ENCODE measurements around the gene FAM24B. TPM values are rescaled to one million over a fixed set of nuclear protein-coding genes. Genes with fewer than 3 reads are reported as not detected.

Gene FAM24B
- total and polyA plus RNA-seq, 7 donors, result 0.46 to 1.1 (median 0.93) TPM; not detected in 1

- Histone ChIP-seq H3K27ac (no peak overlapping the region), H3K27me3 (ENCODE audit: insufficient read depth in 3 of 3, low read length in 2 of 3) (no peaks in the 10 kb centered on the region), H3K4me3 (no peak overlapping the region), H3K9me3 (no peaks in the 10 kb centered on the region), H3K36me3 (ENCODE audit: insufficient read depth in 1 of 2, low read depth in 1 of 2) (no peaks in the 10 kb centered on the region), H3K4me1 (no peaks in the 10 kb centered on the region)
- WGBS, 3 donors, result 96 to 100% (median 97%) methylated on average over 1 of the region's 1 CpG
- no peak for ATAC-seq
- DNase-seq, result no peak
- TF ChIP-seq CTCF (IDR thresholded peaks at IDR 0.05), result no peak
- intact Hi-C loops (cut with DNase I), result no loop called here
Measured at GRCh38 chr10:122853665-122854313, 25.6 kb downstream of the FAM24B start.

GRCh38 chr10:122852261-122852660 is 27.1 kb downstream of the FAM24B start:
- intact Hi-C loops (cut with DNase I), result no loop called here
- TF ChIP-seq CTCF (IDR thresholded peaks at IDR 0.05), result no peak
- DNase-seq (no peak), ATAC-seq (no peak)
- Histone ChIP-seq H3K27ac (no peak overlapping the region), H3K9me3 (no peaks in the 10 kb centered on the region), H3K4me1 (no peaks in the 10 kb centered on the region), H3K36me3 (ENCODE audit: insufficient read depth in 1 of 2, low read depth in 1 of 2) (no peaks in the 10 kb centered on the region), H3K4me3 (no peak overlapping the region), H3K27me3 (ENCODE audit: insufficient read depth in 3 of 3, low read length in 2 of 3) (no peaks in the 10 kb centered on the region)
- WGBS, 3 donors, result 95 to 99% (median 97%) methylated on average over 2 of the region's 2 CpGs

GRCh38 chr10:122850705-122851640 is 28.4 kb downstream of the FAM24B start:
- Histone ChIP-seq H3K27me3 (ENCODE audit: insufficient read depth in 3 of 3, low read length in 2 of 3) (no peaks in the 10 kb centered on the region), H3K27ac (no peak overlapping the region), H3K4me3 (no peak overlapping the region), H3K9me3 (no peaks in the 10 kb centered on the region), H3K36me3 (ENCODE audit: insufficient read depth in 1 of 2, low read depth in 1 of 2) (no peaks in the 10 kb centered on the region), H3K4me1 (no peaks in the 10 kb centered on the region)
- DNase-seq (no peak), ATAC-seq (no peak)
- intact Hi-C loops (cut with DNase I), result no loop called here
- WGBS, 3 donors, result 76 to 84% (median 81%) methylated on average over 5 of the region's 5 CpGs
- TF ChIP-seq CTCF (IDR thresholded peaks at IDR 0.05), result no peak

GRCh38 chr10:122849900-122850605 is 29.3 kb downstream of the FAM24B start:
- ATAC-seq (no peak), DNase-seq (no peak)
- TF ChIP-seq CTCF (IDR thresholded peaks at IDR 0.05), result no peak
- no peaks in the 10 kb centered on the region for H3K4me1 ChIP-seq
- intact Hi-C loops (cut with DNase I), result no loop called here
- no peak overlapping the region for H3K27ac ChIP-seq
- H3K27me3 ChIP-seq (ENCODE audit: insufficient read depth in 3 of 3, low read length in 2 of 3), result no peaks in the 10 kb centered on the region
- no peaks in the 10 kb centered on the region for H3K9me3 ChIP-seq
- no peak overlapping the region for H3K4me3 ChIP-seq
- H3K36me3 ChIP-seq (ENCODE audit: insufficient read depth in 1 of 2, low read depth in 1 of 2), result no peaks in the 10 kb centered on the region
- 79 to 83% (median 82%) methylated on average over 12 of the region's 12 CpGs for WGBS, 3 donors
